ENCODE results near the gene PCDHGB5. TPM values are rescaled to one million over a fixed set of nuclear protein-coding genes. Genes with fewer than 3 reads are reported as not detected.
A peak's percentile ranks its signal among the peaks of the same experiment; 100 is the strongest.
"Not testable (repeated sequence)": the region's sequence is repeated elsewhere in the genome, so short reads cannot be mapped to it uniquely, and the experiment has no call there.

Gene PCDHGB5
- polyA plus RNA-seq, 3 donors from 2014 or later, result 0.36 to 2.1 (median 2.0) TPM

DNA sequence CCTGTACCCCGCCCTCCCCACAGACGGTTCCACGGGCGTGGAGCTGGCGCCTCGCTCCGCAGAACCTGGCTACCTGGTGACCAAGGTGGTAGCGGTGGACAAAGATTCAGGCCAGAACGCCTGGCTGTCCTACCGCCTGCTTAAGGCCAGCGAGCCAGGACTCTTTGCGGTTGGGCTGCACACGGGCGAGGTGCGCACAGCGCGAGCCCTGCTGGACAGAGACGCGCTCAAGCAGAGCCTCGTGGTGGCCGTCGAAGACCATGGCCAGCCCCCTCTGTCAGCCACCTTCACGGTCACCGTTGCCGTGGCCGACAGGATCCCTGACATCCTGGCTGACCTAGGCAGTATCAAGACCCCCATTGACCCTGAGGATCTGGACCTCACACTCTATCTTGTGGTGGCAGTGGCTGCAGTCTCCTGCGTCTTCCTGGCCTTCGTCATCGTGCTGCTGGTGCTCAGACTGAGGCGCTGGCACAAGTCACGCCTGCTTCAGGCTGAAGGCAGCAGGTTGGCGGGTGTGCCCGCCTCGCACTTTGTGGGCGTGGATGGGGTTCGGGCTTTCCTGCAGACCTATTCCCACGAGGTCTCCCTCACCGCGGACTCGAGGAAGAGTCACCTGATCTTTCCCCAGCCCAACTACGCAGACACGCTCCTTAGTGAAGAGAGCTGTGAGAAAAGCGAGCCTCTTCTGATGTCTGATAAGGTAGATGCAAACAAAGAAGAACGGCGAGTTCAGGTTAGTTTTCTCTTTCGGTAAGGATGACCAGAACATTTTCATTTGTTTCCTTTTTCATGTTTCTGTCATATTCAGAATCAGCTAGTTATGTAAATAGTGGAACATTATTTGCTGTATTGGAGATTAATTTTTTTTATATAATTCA, 31.5 kb upstream of the PCDHGB5 start:
- no peak overlapping the region for H3K27ac Mint-ChIP-seq
- H3K9me3 Mint-ChIP-seq, result peaks cover 15 to 58% (median 38%) of the 10 kb centered on the region in 6 donors

DNA sequence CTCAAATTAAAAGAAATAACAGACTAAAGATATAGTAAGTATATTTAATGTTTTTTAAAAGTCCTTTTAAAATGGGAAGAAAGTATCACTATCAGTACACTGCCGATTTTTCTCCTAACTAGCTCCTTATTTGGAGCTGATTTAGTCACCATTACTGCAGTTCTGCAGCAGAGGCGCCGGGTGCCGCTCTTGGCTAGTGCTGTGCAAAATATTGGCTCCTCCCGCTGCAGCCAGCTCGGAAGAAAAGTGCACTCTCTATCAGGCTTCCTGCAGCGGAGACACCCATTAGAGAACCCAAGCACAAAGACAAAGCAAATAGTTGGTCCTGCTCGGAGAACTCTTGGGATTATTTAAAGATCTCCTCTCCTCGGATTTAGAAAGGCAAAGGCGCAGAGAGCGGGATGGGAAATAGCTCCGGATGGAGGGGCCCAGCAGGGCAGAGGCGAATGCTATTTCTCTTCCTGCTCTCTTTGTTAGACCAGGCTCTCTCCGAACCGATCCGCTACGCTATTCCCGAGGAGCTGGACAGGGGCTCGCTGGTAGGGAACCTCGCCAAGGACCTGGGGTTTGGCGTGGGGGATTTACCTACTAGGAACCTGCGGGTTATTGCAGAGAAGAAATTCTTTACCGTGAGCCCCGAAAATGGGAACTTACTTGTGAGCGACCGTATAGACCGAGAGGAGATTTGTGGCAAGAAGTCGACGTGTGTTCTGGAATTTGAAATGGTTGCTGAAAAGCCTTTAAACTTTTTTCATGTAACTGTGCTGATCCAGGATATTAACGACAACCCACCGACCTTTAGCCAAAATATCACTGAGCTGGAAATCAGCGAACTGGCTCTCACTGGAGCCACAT, 27.5 kb upstream of the PCDHGB5 start, which contains the start of gene PCDHGB3:
Gene PCDHGB3, plus strand, starts transcription at position 249 of the 855 bp plus-strand sequence. Its CDS starts 153 bp downstream, at position 402.
- Mint-ChIP-seq H3K4me3 (peak within 1 kb of the TSS; percentile 75 to 90 (median 77)), H3K36me3 (peaks cover 0 to 9% (median 3%) of the 10 kb centered on the region in 3 donors), H3K9me3 (peaks cover 7 to 43% (median 27%) of the 10 kb centered on the region in 6 donors), H3K27ac (no peak within 1 kb of the TSS), H3K4me1 (peaks cover 8 to 16% of the 10 kb centered on the region in 2 donors), H3K27me3 (ENCODE audit: low read depth in 3 of 3) (peaks cover 40 to 51% (median 49%) of the 10 kb centered on the region in 3 donors)
- peak in 1 of 3 donors; percentile 19 for DNase-seq

More for the DNA sequence above, 31.5 kb upstream of the PCDHGB5 start:
- H3K27me3 Mint-ChIP-seq (ENCODE audit: low read depth in 3 of 3), result peaks cover 35 to 74% (median 70%) of the 10 kb centered on the region in 3 donors
- peaks cover 0 to 8% (median 8%) of the 10 kb centered on the region in 3 donors for H3K36me3 Mint-ChIP-seq
- H3K4me3 Mint-ChIP-seq, result no peak overlapping the region
- no peak for DNase-seq
- H3K4me1 Mint-ChIP-seq, result peaks cover 6 to 10% of the 10 kb centered on the region in 2 donors

DNA sequence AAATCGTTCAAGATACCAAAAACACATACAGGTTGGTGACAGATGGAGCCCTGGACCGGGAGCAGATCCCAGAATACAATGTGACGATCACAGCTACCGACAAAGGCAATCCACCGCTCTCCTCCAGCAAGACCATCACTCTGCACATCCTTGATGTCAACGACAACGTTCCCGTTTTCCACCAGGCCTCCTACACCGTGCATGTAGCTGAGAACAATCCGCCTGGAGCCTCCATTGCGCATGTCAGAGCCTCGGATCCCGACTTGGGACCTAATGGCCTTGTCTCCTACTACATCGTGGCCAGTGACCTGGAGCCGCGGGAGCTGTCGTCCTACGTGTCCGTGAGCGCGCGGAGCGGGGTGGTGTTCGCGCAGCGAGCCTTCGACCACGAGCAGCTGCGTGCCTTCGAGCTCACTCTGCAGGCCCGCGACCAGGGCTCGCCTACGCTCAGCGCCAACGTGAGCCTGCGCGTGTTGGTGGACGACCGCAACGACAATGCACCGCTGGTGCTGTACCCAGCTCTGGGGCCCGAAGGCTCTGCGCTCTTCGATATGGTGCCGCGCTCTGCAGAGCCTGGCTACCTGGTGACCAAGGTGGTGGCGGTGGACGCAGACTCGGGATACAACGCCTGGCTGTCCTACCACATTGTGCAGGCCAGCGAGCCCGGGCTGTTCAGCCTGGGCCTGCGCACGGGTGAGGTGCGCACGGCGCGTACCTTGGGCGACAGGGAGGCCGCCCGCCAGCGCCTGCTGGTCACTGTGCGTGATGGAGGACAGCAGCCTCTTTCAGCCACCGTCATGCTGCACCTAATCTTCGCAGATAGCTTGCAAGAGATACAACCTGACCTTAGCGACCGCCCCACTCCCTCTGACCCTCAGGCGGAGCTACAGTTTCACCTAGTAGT, 25.9 kb upstream of the PCDHGB5 start:
- no peak overlapping the region for H3K4me3 Mint-ChIP-seq

DNA sequence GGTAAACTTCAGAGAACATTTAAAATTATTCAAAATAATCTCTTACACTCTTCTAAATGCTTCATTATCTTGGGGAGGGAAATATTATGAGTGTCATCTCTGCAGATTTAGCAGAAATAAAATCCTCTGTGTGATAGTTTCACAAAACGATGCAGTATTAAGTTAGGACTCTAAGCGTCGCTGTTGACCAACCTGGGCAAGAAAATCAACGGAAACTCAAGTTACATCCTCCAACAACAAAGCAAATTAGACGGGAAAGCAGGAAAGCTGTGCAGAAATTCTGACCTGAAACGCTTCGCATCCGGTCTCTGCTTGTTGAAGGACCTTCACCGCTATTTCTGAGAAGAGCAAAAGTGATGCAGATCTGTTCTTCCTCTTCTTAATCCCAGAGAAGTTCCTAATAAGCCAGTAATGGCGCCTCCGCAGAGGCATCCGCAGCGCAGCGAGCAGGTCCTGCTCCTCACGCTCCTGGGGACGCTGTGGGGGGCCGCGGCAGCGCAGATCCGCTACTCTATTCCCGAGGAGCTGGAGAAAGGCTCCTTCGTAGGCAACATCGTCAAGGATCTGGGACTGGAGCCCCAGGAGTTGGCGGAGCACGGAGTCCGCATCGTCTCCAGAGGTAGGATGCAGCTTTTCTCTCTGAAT, 24.0 kb upstream of the PCDHGB5 start, which contains the start of gene PCDHGA6:
Gene PCDHGA6, plus strand, starts transcription at position 219 of the 645 bp plus-strand sequence. Its CDS starts 193 bp downstream, at position 412.
- H3K36me3 Mint-ChIP-seq, result peaks cover 0 to 7% (median 3%) of the 10 kb centered on the region in 3 donors
- peak within 1 kb of the TSS in 3 of 5 donors; percentile 16 to 71 (median 41) for H3K4me3 Mint-ChIP-seq
- H3K4me1 Mint-ChIP-seq, result peaks cover 8 to 16% of the 10 kb centered on the region in 2 donors
- DNase-seq, result peak in 1 of 3 donors; percentile 11
- peaks cover 8 to 37% (median 28%) of the 10 kb centered on the region in 6 donors for H3K9me3 Mint-ChIP-seq
- no peak within 1 kb of the TSS for H3K27ac Mint-ChIP-seq
- H3K27me3 Mint-ChIP-seq (ENCODE audit: low read depth in 3 of 3), result peaks cover 32 to 45% (median 44%) of the 10 kb centered on the region in 3 donors

More for the DNA sequence above, 25.9 kb upstream of the PCDHGB5 start:
- no peak overlapping the region for H3K27ac Mint-ChIP-seq
- peaks cover 8 to 16% of the 10 kb centered on the region in 2 donors for H3K4me1 Mint-ChIP-seq
- H3K36me3 Mint-ChIP-seq, result peaks cover 0 to 7% (median 3%) of the 10 kb centered on the region in 3 donors
- H3K27me3 Mint-ChIP-seq (ENCODE audit: low read depth in 3 of 3), result peaks cover 33 to 48% (median 46%) of the 10 kb centered on the region in 3 donors
- peaks cover 8 to 39% (median 23%) of the 10 kb centered on the region in 6 donors for H3K9me3 Mint-ChIP-seq
- no peak for DNase-seq

DNA sequence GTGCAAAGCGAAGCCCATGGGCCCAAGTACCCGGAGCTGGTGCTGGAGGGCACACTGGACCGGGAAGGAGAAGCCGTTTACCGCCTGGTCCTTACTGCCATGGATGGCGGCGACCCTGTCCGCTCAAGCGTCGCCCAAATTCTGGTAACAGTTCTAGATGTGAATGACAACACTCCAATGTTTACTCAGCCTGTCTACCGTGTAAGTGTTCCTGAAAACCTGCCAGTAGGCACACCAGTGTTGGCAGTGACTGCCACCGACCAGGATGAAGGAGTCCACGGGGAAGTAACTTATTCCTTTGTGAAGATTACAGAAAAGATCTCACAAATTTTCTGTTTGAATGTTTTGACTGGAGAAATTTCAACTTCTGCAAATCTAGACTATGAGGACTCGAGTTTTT, 23.1 kb upstream of the PCDHGB5 start:
- H3K4me3 Mint-ChIP-seq, result no peak overlapping the region
- peaks cover 0 to 7% (median 3%) of the 10 kb centered on the region in 3 donors for H3K36me3 Mint-ChIP-seq
- peaks cover 28 to 42% (median 39%) of the 10 kb centered on the region in 3 donors for H3K27me3 Mint-ChIP-seq (ENCODE audit: low read depth in 3 of 3)
- no peak overlapping the region for H3K27ac Mint-ChIP-seq
- peaks cover 8 to 41% (median 27%) of the 10 kb centered on the region in 6 donors for H3K9me3 Mint-ChIP-seq
- peaks cover 8 to 16% of the 10 kb centered on the region in 2 donors for H3K4me1 Mint-ChIP-seq
- DNase-seq, result no peak

DNA sequence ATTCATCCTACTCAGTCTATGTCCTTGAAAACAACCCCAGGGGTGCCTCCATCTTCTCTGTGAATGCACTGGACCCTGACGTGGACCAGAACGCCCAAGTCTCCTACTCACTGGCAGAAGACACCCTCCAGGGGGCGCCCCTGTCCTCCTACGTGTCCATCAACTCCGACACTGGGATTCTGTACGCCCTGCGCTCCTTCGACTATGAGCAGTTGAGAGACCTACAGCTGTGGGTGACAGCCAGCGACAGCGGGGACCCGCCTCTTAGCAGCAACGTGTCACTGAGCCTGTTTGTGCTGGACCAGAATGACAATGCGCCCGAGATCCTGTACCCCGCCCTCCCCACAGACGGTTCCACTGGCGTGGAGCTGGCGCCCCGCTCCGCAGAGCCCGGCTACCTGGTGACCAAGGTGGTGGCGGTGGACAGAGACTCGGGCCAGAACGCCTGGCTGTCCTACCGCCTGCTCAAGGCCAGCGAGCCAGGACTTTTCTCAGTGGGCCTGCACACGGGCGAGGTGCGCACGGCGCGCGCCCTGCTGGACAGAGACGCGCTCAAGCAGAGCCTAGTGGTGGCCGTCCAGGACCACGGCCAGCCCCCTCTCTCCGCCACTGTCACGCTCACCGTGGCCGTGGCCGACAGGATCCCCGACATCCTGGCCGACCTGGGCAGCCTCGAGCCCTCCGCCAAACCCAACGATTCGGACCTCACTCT, 22.1 kb upstream of the PCDHGB5 start:
- not testable (repeated sequence) for H3K4me1 Mint-ChIP-seq, H3K36me3 Mint-ChIP-seq, H3K4me3 Mint-ChIP-seq, DNase-seq, H3K27ac Mint-ChIP-seq
- peaks cover 27 to 35% (median 33%) of the 10 kb centered on the region in 3 donors for H3K27me3 Mint-ChIP-seq (ENCODE audit: low read depth in 3 of 3)
- peaks cover 8 to 38% (median 26%) of the 10 kb centered on the region in 6 donors for H3K9me3 Mint-ChIP-seq

DNA sequence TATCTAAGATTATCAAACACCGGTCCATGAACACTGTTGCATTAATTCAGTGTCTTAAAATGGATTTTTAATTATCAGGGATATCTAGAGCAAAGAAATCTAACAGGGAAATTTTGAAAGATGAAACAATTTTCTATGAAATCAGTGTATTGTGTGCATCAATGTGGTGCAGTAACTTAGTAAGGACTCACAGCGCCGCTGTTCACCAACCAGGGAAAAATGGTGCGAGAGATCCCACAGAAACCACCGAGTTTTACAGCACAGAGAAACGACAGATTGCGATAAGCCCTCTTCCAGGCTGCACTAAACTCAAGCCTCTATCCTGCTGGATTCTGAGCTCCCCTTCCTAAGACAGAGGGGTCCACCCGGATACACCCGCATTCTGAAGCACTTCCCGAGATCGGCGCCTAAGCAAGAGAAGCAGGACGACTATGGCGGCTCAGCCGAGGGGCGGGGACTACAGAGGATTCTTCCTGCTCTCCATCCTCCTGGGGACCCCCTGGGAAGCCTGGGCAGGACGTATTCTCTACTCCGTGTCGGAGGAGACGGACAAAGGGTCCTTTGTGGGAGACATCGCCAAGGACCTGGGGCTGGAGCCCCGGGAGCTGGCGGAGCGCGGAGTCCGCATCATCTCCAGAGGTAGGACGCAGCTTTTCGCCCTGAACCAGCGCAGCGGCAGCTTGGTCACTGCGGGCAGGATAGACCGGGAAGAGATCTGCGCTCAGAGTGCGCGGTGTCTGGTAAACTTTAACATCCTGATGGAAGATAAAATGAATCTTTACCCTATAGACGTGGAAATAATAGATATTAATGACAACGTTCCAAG, 15.1 kb upstream of the PCDHGB5 start, which contains the start of gene PCDHGA7:
Gene PCDHGA7, plus strand, starts transcription at position 274 of the 826 bp plus-strand sequence. Its CDS starts 158 bp downstream, at position 432.
- peaks cover 6 to 54% (median 19%) of the 10 kb centered on the region in 6 donors for H3K9me3 Mint-ChIP-seq
- DNase-seq, result peak in 1 of 3 donors; percentile 32
- peaks cover 0 to 5% (median 0%) of the 10 kb centered on the region in 3 donors for H3K36me3 Mint-ChIP-seq
- peaks cover 20 to 34% (median 30%) of the 10 kb centered on the region in 3 donors for H3K27me3 Mint-ChIP-seq (ENCODE audit: low read depth in 3 of 3)
- H3K4me1 Mint-ChIP-seq, result peaks cover 0 to 5% of the 10 kb centered on the region in 2 donors
- H3K27ac Mint-ChIP-seq, result no peak within 1 kb of the TSS
- peak within 1 kb of the TSS; percentile 65 to 88 (median 77) for H3K4me3 Mint-ChIP-seq

DNA sequence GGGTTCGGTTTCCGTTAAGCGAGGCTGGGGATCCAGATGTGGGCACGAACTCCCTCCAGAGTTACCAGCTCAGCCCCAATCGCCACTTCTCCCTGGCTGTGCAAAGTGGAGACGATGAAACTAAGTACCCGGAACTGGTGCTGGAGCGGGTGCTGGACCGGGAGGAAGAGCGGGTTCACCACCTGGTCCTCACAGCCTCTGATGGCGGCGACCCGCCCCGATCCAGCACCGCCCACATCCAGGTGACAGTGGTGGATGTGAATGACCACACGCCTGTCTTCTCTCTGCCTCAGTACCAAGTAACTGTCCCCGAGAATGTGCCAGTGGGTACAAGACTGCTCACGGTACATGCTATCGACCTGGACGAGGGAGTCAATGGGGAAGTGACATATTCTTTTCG, 14.4 kb upstream of the PCDHGB5 start:
- Mint-ChIP-seq H3K27me3 (ENCODE audit: low read depth in 3 of 3) (peaks cover 20 to 34% (median 28%) of the 10 kb centered on the region in 3 donors), H3K27ac (no peak overlapping the region), H3K9me3 (peaks cover 6 to 56% (median 21%) of the 10 kb centered on the region in 6 donors), H3K4me3 (peak overlapping the region in 3 of 5 donors; percentile 56 to 88 (median 77)), H3K4me1 (peaks cover 2 to 5% of the 10 kb centered on the region in 2 donors), H3K36me3 (peaks cover 0 to 6% (median 2%) of the 10 kb centered on the region in 3 donors)
- no peak for DNase-seq

DNA sequence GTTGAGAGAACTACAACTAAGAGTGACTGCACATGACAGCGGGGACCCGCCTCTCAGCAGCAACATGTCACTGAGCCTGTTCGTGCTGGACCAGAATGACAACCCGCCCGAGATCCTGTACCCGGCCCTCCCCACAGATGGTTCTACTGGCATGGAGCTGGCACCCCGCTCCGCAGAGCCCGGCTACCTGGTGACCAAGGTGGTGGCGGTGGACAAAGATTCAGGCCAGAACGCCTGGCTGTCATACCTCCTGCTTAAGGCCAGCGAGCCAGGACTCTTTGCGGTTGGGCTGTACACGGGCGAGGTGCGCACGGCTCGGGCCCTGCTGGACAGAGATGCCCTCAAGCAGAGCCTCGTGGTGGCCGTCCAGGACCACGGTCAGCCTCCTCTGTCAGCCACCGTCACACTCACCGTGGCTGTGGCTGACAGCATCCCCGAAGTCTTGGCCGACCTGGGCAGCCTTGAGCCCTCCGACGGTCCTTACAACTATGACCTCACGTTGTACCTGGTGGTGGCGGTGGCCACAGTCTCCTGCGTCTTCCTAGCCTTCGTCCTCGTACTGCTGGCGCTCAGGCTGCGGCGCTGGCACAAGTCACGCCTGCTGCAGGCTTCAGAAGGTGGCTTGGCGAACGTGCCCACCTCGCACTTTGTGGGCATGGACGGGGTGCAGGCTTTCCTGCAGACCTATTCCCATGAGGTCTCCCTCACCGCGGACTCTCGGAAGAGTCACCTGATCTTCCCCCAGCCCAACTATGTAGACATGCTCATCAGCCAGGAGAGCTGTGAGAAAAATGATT, 13.1 kb upstream of the PCDHGB5 start:
- peaks cover 5 to 7% of the 10 kb centered on the region in 2 donors for H3K4me1 Mint-ChIP-seq
- H3K36me3 Mint-ChIP-seq, result peaks cover 0 to 9% (median 4%) of the 10 kb centered on the region in 3 donors
- H3K27me3 Mint-ChIP-seq (ENCODE audit: low read depth in 3 of 3), result peaks cover 24 to 38% (median 30%) of the 10 kb centered on the region in 3 donors
- no peak for DNase-seq
- peaks cover 7 to 59% (median 26%) of the 10 kb centered on the region in 6 donors for H3K9me3 Mint-ChIP-seq
- no peak overlapping the region for H3K27ac Mint-ChIP-seq
- no peak overlapping the region for H3K4me3 Mint-ChIP-seq

All from immature natural killer cell (primary cell).